B cell (primary cell): ENCODE data around the gene ZNF773.

Experiments
- CTCF ChIP-seq: fragments of 200-600 bp; IDR thresholded peaks from one replicate; pipeline ENCODE4 v1.8.0; 2022; ENCODE audit warnings: antibody characterized with exemption, mild to moderate bottlenecking
- EZH2 ChIP-seq: IDR thresholded peaks from 2 replicates; pipeline ENCODE4 v1.6.1; 2012; ENCODE audit warnings: borderline replicate concordance, low read depth, mild to moderate bottlenecking, moderate library complexity, low read length; ENCODE audit not compliant: insufficient read depth, poor library complexity, severe bottlenecking

- no peak for TF ChIP-seq CTCF
- no peak for TF ChIP-seq EZH2
Observed at GRCh38 chr19:57527136-57527881, 27.6 kb downstream of the ZNF773 start, which contains the start of gene ZNF549.
